Right lobe of liver (tissue), 6 donors: ENCODE results near the gene CREBL2. TPM values are rescaled to one million over a fixed set of nuclear protein-coding genes. Genes with fewer than 3 reads are reported as not detected.

Experiments
- ATAC-seq, 4 donors: fragments of 200-7000 bp; cut with Tn5 transposase; one replicate each; pipeline ENCODE4 v1.9.1; 2020; ENCODE audit warnings: mild to moderate bottlenecking in 4 of 4, moderate library complexity in 4 of 4
- DNase-seq, 3 donors: peaks; one replicate each; pipeline ENCODE4 v3.0.0-alpha.2; 2020
- H3K27ac ChIP-seq, 3 donors: fragments of 200-600 bp; one replicate each; pipeline ENCODE4 v1.8.0; 2022
- H3K27me3 ChIP-seq, 2 donors: fragments of 200-600 bp; one replicate each; pipeline ENCODE4 v1.8.0; 2022
- H3K36me3 ChIP-seq, 4 donors: fragments of 200-600 bp; sonication (generic) in 1 of 4; one replicate each; pipeline versions ENCODE4 v1.5.1 to v1.8.0; 2017 to 2022; ENCODE audit warnings: control low read depth in 1 of 4
- H3K4me1 ChIP-seq, 4 donors: fragments of 200-600 bp; sonication (generic) in 1 of 4; one replicate each; pipeline versions ENCODE4 v1.5.1 to v1.8.0; 2017 to 2022; ENCODE audit warnings: control low read depth in 1 of 4
- H3K4me3 ChIP-seq, 3 donors: fragments of 200-600 bp; one replicate each; pipeline ENCODE4 v1.8.0; 2022
- H3K9me3 ChIP-seq, 4 donors: fragments of 200-600 bp; sonication (generic) in 1 of 4; one replicate each; pipeline versions ENCODE4 v1.5.1 to v1.8.0; 2017 to 2022; ENCODE audit warnings: control low read depth in 1 of 4
- POLR2A ChIP-seq: fragments of 450-650 bp; IDR thresholded peaks from one replicate; pipeline ENCODE4 v1.6.1; 2017; ENCODE audit warnings: antibody characterized with exemption, mild to moderate bottlenecking
- WGBS: methylation state at CpG from one replicate; pipeline ENCODE4 v1.1.6; 2018; ENCODE audit warnings: low coverage, low lambda C conversion rate; ENCODE audit not compliant: insufficient coverage; ENCODE audit errors: missing lambda C conversion rate; 5-methylcytosine and 5-hydroxymethylcytosine counted together
- intact Hi-C, 2 donors: fragments of 100-400 bp; cut with DNase I; formaldehyde crosslinking; loops; one replicate each; pipeline versions ENCODE4 v1.11.2 to v1.14.1; 2022
- total RNA-seq, 6 experiments: library from RNA; depleted of rRNA in 2 of 6; stranded (reverse); fragments of >200 nt in 2 of 6; fragmentation: NEBNext Ultra II Directional in 3 of 6; extraction: Animal tissue kit (Norgen Biotek cat#: 25700) in 3 of 6; gene quantifications; one replicate each; pipeline versions ENCODE4 v1.1.0 to v1.2.4, GENCODE V29; 2016 to 2023
- TF ChIP-seq, protein P1 (sequence below), 4 donors: fragments of 200-600 bp in 3 of 4; fragments of 450-650 bp in 1 of 4; IDR thresholded peaks; one replicate each; pipeline versions ENCODE4 v1.5.1 to v1.8.0; 2016 to 2022; ENCODE audit warnings: antibody characterized with exemption in 4 of 4, mild to moderate bottlenecking in 2 of 4
- donor health status: DM: no; HTN: yes; CAD: no.
- donor health status: DM: no; HTN: no; CAD: no.
- donor health status: DM: no; HTN: no; CAD: no.
- donor health status: DM: no; HTN: yes; CAD: no.
- donor health status: DM: no; HTN: yes; CAD: no.

Gene CREBL2
- total RNA-seq, 6 experiments from 2014 or later = 24.3 to 28.5 (median 26.8) TPM

DNA sequence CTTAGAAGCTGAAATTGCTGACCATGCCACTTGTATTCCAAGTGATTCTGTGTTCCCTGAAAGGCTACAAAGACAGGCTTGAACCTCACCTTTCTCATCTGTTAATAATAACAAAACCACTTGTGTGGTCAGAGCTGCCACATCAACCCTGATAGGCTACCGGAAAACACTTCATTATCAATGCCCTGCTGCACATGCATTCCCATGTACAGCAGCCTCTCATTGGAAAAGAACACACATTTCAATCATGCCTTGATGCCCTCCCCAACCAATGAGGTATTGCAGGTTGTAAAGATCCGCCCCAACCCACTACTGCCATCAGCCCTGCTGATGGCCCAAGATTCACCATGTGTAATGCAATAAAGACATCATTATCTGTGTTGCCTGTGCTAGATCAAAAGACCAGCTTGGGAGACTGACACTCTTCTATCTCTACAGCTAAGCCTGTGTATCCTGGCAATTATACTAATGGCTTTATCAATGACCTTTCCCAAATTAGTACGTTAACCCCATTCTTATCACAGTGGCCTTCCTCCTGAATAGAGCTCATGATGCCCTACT is 81.5 kb downstream of the CREBL2 start:
- ATAC-seq (no peak), DNase-seq (no peak)
- Histone ChIP-seq H3K27me3 (no peaks in the 10 kb centered on the region), H3K27ac (no peak overlapping the region), H3K36me3 (no peaks in the 10 kb centered on the region), H3K9me3 (no peaks in the 10 kb centered on the region), H3K4me3 (no peak overlapping the region), H3K4me1 (no peaks in the 10 kb centered on the region)
- 27% methylated on average over 1 of the region's 3 CpGs for whole genome bisulfite sequencing
- intact Hi-C loops = loop anchor here in 1 of 2 donors (10.0 kb wide), 1 partner anchor 128 kb away; the partner anchor contains the start of gene DUSP16
- TF ChIP-seq, protein P1, sequence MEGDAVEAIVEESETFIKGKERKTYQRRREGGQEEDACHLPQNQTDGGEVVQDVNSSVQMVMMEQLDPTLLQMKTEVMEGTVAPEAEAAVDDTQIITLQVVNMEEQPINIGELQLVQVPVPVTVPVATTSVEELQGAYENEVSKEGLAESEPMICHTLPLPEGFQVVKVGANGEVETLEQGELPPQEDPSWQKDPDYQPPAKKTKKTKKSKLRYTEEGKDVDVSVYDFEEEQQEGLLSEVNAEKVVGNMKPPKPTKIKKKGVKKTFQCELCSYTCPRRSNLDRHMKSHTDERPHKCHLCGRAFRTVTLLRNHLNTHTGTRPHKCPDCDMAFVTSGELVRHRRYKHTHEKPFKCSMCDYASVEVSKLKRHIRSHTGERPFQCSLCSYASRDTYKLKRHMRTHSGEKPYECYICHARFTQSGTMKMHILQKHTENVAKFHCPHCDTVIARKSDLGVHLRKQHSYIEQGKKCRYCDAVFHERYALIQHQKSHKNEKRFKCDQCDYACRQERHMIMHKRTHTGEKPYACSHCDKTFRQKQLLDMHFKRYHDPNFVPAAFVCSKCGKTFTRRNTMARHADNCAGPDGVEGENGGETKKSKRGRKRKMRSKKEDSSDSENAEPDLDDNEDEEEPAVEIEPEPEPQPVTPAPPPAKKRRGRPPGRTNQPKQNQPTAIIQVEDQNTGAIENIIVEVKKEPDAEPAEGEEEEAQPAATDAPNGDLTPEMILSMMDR (IDR thresholded peaks at IDR 0.05) = no peak
- no peak for TF ChIP-seq POLR2A

Other genes with a start within 250 kb of the CREBL2 start
- gene DUSP16, start 49.0 kb upstream of the CREBL2 start, total RNA-seq = 10 to 100 TPM; 41.9 to 74.2 (median 48.4) TPM
- gene GPR19, start 84.3 kb downstream of the CREBL2 start, total RNA-seq = under 1 TPM in 1 of 6 experiments, not detected in 5; 0.11 TPM
- gene CDKN1B, start 105.5 kb downstream of the CREBL2 start, total RNA-seq = 10 to 100 TPM; 18.3 to 28.6 (median 24.5) TPM
- 1 to 10 TPM in 4 of 6 experiments, under 1 TPM in 2; 0.27 to 5.6 (median 1.2) TPM for gene APOLD1, start 173.8 kb downstream of the CREBL2 start, total RNA-seq
- 10 to 100 TPM; 23.8 to 30.2 (median 25.3) TPM for gene DDX47, start 201.5 kb downstream of the CREBL2 start, total RNA-seq